Hepatocyte (in vitro differentiated cells): Measurements from ENCODE around the gene TNIP3.

ENCODE experiments used
- EZH2 ChIP-seq: fragments of 200-600 bp; sonication (generic); IDR thresholded peaks from 2 replicates; pipeline ENCODE4 v1.6.1; 2016; ENCODE audit warnings: antibody characterized with exemption, mild to moderate bottlenecking, borderline replicate concordance
- EZH2phosphoT487 ChIP-seq: fragments of 200-600 bp; sonication (generic); IDR thresholded peaks from one replicate; pipeline ENCODE4 v1.6.1; 2018; ENCODE audit warnings: antibody characterized with exemption, mild to moderate bottlenecking, low read depth, moderate library complexity; ENCODE audit not compliant: unreplicated experiment, severe bottlenecking
- TF ChIP-seq, protein P1 (sequence below): fragments of 200-600 bp; sonication (generic); IDR thresholded peaks from 2 replicates; pipeline ENCODE4 v1.5.1; 2016; ENCODE audit warnings: antibody characterized with exemption, mild to moderate bottlenecking; ENCODE audit not compliant: poor library complexity

DNA sequence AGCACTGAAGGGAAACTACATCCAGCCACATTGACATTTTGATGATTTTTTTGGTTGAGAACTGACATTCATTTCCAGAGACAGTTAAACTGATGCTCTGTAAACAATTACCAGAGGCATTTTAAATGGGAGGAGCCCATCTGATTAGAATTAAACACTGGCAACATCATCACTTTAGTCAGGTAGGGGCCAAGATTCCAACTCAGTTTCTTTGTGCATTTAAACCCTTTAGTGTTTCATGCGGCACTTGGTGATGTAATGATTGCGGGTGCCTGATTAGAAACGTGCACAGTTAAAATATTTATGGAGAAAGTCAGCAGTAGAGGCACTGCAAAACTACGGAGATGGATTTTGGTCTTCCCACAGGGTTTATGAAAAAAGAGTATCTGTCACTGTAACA is 16.1 kb downstream of the TNIP3 start:
- TF ChIP-seq, protein P1, sequence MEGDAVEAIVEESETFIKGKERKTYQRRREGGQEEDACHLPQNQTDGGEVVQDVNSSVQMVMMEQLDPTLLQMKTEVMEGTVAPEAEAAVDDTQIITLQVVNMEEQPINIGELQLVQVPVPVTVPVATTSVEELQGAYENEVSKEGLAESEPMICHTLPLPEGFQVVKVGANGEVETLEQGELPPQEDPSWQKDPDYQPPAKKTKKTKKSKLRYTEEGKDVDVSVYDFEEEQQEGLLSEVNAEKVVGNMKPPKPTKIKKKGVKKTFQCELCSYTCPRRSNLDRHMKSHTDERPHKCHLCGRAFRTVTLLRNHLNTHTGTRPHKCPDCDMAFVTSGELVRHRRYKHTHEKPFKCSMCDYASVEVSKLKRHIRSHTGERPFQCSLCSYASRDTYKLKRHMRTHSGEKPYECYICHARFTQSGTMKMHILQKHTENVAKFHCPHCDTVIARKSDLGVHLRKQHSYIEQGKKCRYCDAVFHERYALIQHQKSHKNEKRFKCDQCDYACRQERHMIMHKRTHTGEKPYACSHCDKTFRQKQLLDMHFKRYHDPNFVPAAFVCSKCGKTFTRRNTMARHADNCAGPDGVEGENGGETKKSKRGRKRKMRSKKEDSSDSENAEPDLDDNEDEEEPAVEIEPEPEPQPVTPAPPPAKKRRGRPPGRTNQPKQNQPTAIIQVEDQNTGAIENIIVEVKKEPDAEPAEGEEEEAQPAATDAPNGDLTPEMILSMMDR: no peak
- TF ChIP-seq EZH2: no peak
- TF ChIP-seq EZH2phosphoT487: no peak
